Globus pallidus (tissue), 1 donor: ENCODE results near the gene DYNC2I2.

ENCODE experiments used
- DNase-seq: peaks from one replicate; pipeline ENCODE4 v3.0.0-alpha.2; 2015; ENCODE audit warnings: low spot score

Gene DYNC2I2

GRCh38 chr9:128635266-128636023 lies 21.2 kb downstream of the DYNC2I2 start:
- no peak for DNase-seq

GRCh38 chr9:128634651-128635262 lies 21.9 kb downstream of the DYNC2I2 start:
- DNase-seq: no peak

DNA sequence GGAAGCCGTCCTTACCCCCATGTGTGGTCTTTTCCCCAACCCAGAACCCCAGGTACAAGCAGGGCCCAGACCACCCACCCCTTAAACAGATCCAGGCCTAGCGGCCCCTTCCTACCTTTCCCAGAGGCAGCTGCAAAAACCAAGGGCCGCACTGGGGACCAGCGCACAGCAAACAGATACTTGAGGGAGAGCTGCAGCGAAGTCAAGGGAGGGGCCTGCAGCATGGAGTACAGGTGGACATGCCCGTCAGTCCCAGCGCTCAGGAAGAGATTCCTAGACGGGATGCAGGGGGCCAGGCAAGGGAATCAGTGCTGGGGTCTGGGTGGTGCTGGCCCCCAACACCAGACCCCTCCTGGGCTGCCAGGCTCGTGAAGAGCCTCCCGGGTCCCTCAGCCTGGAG lies 22.5 kb downstream of the DYNC2I2 start:
- DNase-seq: no peak

DNA sequence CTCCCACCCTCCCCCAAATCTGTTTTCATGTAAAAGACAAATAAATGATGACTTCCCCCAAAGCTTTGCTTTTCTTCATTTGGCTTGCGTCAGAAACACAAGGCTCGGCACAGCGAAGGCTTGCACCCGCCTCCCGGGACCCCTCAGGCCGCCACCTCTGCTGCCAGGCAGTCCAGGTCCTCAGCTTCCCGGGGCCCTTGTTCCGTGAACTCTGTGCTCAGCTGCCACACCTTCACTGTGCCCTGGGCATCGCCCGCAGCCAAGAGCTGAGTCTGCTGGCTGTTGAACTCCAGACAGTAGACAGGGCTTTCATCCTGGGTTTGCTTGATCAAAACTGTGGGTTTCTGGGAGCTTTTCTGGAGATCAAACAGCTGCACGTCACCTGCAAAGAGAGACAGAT lies 23.0 kb downstream of the DYNC2I2 start:
- no peak for DNase-seq

DNA sequence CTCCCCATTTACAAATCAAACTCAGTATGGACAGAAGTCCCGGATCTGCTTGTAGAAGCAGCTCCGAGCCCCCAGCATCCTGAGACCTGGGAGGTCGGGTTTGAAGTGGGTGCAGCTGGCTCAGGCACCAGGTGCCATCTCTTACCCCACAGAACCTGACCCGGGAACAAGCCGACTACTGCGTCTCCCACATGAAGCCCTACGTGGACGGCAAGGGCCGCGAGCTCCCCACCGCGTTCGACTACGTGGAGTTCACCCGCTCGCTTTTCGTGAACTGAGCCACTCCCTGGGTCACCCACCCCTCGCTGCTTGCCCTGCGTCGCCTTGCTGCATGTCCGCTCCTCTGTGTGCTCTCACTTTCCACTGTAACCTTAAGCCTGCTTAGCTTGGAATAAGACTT lies 23.6 kb downstream of the DYNC2I2 start:
- no peak for DNase-seq

DNA sequence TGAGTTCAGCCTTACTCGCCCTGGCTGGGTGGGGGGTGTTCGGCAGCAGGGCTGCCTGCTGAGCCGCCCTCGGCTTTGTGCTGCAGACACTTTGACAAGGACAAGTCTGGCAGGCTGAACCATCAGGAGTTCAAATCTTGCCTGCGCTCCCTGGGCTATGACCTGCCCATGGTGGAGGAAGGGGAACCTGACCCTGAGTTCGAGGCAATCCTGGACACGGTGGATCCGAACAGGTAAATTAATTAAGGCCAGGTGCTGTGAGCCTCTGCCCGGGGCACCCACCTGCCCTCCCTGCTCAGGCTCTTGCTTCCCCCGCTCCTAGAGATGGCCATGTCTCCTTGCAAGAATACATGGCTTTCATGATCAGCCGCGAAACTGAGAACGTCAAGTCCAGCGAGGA lies 24.2 kb downstream of the DYNC2I2 start:
- no peak for DNase-seq

DNA sequence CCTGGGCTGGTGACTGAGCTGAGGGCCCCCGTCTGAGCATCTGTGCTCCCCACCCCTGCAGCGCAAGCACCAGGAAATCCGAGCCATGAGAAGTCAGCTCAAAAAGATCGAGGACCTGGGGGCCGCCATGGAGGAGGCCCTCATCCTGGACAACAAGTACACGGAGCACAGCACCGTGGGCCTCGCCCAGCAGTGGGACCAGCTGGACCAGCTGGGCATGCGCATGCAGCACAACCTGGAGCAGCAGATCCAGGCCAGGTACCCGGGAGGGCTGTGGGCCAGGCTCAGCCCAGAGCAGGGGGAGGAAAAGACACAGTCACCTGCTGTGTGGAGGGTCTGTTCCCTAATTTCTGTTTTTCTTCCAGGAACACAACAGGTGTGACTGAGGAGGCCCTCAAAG lies 24.6 kb downstream of the DYNC2I2 start:
- DNase-seq: no peak

DNA sequence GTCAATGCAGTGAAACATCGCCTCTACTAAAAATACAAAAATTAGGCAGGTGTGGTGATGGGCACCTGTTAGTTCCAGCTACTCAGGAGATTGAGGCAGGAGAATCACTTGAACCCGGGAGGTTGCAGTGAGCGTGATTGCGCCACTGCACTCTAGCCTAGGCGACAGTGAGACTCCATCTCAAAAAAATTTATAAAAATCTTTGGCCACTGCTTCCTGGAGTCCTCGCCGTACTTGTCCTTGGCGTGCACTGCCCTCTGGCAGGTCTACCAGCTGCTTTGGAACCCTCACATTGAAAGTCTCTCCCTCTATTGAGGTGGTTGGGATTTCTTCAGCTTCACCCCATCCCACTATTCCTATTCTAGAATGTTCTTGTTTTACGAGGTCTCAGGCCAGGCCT lies 25.0 kb downstream of the DYNC2I2 start:
- no peak for DNase-seq

DNA sequence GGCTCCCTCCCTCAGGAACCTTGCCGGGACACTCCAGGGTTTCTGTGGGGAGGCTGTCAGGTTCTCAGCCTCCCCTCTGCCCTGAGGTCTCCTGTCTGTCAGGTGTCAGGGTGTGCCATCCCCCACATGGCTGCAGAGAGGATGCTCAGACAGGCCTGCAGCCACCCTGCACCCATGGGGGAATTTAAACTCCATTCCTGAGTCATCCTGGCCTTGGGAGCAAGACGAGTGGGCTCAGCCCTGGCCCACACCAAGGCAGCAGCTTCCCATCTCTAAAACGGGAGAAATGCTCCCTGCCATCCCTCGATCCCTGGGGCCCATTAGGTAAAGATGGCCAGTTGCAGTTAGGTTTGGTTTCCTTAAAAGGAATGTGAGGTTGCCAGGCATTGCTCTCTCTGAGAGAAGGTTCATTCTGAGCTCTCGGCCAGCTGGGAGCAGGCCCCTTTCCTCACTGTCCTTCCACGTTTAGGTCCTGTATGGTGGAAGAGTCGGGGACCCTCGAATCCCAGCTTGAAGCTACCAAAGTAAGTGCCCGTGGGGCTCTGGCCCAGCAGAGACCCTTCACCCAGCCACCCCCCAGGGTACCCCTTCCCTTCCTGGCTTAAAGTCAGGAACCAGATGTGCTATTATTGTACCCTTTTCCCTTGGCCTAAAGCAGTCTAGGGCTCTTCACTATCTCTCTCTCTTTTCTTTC lies 26.6 kb downstream of the DYNC2I2 start:
- no peak for DNase-seq

DNA sequence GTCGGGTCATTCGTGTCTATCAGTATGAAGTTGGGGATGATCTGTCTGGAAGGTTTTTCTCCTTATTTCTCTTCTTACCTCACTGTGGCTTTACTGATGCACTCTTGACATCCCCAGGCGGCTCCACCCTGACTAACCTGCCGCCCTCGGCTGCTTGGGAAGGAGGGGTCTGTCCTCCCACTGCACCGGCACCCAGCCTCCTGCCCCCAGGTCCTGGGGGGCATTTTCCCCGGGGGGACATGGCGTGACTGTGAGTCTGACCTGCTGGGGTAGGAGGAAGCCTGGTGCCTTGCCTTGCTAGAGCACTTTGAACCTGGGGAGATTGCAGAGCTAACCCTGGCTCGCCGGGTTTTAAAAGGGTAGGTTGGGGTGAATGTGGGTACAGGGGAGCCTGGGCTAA lies 27.5 kb downstream of the DYNC2I2 start:
- DNase-seq: no peak

DNA sequence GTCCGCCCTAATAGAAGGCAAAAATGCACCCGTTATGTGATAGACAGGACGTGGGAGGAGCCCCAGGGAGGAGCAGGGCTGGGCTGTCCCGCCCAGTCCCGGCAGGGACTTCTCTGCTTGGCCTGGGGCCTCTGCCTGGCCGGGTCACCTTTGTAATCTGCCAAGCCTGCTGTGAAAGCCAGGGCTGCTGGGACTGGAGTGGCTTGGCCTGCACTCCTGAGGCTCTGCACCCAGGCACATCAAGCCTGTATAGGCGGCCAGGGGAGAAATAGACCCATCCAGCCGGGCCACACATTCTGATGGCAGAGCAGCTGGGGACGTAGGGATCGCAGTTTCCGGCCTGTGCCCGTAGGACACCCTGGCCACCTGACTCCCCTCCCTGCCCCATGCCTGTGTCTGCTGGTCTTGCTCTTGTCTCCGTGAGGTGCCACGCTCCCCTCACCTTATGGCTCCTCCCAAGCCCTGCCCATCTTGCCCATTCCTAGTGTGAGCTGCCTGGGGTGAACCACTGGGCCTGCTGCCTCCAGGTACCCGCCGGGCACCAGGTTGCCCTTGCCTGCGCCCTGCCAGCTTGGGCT lies 28.1 kb downstream of the DYNC2I2 start:
- DNase-seq: peak; percentile 63

DNA sequence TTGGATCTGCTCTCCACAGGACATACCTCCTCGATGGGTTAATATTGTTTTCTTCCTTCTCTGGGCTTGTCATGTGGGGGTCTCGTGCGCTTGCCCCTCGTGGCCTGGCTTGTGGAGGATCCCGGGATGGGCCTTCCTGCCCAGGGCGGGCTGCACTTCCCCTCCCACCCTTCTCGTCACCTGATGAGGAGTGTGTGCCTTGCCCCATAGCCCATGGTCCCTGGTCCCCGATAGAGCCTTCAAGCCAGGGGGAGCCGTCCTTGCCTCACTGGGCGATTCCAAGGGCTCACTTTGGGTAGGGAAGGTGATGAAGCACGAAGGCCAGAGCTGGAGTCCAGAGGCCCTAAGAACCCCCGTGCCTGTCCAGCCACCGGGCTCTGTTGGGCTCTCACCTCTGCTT lies 28.7 kb downstream of the DYNC2I2 start:
- DNase-seq: no peak

GRCh38 chr9:128627127-128627715 lies 29.4 kb downstream of the DYNC2I2 start:
- peak; percentile 62 for DNase-seq

DNA sequence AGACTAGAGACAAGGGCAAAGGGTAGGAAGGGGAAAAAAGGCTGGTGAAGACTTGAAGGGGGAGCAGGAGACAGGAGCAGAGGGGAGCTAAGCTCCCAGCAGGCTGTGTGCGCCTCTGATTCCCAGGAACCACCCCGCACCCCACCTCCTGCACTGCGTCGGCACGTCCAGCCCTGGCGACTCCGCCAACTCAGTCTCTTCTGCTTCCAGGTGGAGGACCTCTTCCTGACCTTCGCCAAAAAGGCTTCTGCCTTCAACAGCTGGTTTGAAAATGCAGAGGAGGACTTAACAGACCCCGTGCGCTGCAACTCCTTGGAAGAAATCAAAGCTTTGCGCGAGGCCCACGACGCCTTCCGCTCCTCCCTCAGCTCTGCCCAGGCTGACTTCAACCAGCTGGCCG lies 30.5 kb downstream of the DYNC2I2 start:
- DNase-seq: no peak

DNA sequence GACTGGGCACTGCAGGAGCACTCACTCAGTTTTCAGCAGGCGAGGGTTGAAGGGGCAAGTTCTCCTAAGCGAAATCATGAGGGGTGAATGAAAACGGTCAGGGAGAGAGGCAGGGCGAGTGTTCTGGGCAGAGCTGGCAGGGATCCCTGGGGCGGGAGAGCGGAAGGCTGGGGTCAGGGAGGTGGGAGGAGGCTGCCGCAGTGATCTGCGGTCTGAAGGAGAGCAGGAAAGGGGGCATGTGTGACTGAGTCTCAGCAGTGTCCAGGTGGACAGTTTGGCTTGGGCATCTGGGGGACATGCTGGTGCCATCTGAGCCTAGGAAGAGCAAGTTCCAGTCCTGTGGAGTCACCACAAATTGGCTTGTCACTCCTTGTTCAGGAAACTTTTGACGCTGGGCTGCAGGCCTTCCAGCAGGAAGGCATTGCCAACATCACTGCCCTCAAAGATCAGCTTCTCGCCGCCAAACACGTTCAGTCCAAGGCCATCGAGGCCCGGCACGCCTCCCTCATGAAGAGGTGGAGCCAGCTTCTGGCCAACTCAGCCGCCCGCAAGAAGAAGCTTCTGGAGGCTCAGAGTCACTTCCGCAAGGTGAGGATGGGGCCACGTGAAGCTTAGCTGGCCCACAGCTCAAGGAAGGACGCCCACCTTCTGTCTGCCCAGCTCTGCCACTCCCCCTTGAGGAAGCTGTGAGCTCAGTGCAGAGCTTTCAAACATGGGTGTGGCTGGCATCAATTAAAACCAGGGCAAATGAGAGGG lies 31.1 kb downstream of the DYNC2I2 start:
- no peak for DNase-seq

DNA sequence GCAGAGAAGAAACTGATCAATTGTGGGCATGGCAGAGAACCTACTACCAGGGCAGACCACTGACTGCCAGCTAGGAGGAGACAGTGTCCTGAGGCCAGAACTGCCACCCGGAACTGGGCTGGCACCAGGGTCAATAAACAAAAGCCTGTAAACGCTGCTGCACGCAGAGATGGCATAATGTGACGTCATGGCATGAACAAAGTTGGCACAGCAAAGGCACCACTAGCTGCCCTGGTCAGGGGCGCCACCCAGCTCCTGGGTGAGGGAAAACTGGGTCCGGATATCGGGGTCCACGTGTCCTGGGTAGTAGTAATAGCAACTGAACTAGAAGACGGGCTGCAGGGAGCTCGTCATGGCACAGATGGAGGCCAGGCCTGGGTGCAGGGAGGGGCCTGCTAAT lies 32.1 kb downstream of the DYNC2I2 start:
- DNase-seq: no peak

DNA sequence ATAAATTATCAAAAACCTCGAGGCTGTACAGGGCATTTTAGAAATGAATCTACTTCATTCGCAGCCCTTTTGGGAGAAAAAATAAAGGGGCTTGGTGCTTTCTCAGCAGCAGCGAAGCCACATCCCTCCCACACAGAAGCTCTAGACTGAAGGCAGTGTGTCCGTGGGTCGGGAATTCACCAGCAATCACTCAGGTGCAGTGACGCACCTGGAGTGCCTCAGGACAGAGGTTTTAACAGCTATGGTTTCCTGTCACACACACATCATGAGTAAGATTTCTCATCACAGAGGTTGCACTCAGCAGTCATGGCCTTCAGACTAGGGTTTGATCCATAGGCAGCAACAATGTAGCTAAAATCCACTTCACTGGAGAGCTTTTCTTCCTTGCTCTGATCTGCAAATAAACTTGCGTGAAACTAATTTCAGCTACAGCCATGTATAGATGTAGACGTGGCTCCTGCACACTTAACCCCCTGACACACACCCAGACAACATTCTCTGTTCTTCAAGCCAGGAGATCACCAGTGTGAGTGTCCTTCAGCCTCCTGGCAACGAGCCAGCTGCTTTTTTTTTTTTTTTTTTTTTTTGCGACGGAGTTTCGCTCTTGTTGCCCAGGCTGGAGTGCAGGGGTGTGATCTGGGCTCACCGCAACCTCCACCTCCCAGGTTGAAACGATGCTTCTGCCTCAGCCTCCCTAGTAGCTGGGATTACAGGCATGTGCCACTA lies 34.8 kb downstream of the DYNC2I2 start:
- DNase-seq: no peak

GRCh38 chr9:128619779-128620178 lies 36.9 kb downstream of the DYNC2I2 start:
- DNase-seq: no peak

GRCh38 chr9:128619127-128619526 lies 37.5 kb downstream of the DYNC2I2 start:
- no peak for DNase-seq

GRCh38 chr9:128617943-128618342 lies 38.7 kb downstream of the DYNC2I2 start:
- no peak for DNase-seq

- no peak for DNase-seq
These were observed 41.1 kb downstream of the DYNC2I2 start for GRCh38 chr9:128615571-128615970.
